MM.1S (cell line): ENCODE data around the gene AFG3L2.

Experiments used
- EZH2 ChIP-seq: fragments of 300-600 bp; sonication (generic); optimal IDR thresholded peaks from 2 replicates; pipeline ENCODE3; 2017; ENCODE audit warnings: low read depth, mild to moderate bottlenecking, antibody characterized with exemption, low read length, mixed read lengths
- TF ChIP-seq, protein P1 (sequence below): fragments of 300-600 bp; sonication (generic); IDR thresholded peaks from 2 replicates; pipeline ENCODE4 v1.5.1; 2016; ENCODE audit warnings: antibody characterized with exemption, low read length, mixed read lengths

DNA sequence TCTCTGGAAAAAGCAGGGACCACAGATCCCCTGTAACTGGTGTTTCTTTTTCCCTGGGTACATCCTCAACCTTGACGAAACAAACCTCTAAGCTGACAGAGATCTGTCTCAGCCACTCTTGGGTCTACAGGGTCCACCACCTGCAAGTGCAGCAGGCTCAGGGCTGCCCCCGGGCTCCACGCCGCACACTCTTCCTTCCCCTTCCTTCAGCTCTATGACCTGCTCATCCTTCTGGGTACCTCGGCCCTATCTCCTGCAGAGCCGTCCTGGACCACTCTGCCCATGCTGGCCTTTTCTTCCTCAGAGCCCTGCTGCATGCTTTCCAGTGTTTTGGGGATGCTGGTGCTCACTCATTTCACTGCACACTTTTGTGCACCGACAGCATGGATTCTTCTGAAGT lies 41.5 kb downstream of the AFG3L2 start:
- TF ChIP-seq EZH2: no peak
- TF ChIP-seq, protein P1, sequence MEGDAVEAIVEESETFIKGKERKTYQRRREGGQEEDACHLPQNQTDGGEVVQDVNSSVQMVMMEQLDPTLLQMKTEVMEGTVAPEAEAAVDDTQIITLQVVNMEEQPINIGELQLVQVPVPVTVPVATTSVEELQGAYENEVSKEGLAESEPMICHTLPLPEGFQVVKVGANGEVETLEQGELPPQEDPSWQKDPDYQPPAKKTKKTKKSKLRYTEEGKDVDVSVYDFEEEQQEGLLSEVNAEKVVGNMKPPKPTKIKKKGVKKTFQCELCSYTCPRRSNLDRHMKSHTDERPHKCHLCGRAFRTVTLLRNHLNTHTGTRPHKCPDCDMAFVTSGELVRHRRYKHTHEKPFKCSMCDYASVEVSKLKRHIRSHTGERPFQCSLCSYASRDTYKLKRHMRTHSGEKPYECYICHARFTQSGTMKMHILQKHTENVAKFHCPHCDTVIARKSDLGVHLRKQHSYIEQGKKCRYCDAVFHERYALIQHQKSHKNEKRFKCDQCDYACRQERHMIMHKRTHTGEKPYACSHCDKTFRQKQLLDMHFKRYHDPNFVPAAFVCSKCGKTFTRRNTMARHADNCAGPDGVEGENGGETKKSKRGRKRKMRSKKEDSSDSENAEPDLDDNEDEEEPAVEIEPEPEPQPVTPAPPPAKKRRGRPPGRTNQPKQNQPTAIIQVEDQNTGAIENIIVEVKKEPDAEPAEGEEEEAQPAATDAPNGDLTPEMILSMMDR: no peak
